ENCODE results near the gene THSD7B.

The THSD7B gene

GRCh38 chr2:137522620-137523011, 757.3 kb downstream of the THSD7B start:
- DNase-seq (ENCODE audit: low spot score): no peak
- Histone ChIP-seq H3K4me2 (ENCODE audit: insufficient read depth, low read length, poor library complexity, severe bottlenecking) (no peak overlapping the region), H3K9ac (ENCODE audit: low read depth, low read length, poor library complexity) (no peak overlapping the region), H2BK120ac (ENCODE audit: low read depth, low read length) (no peak overlapping the region), H2BK5ac (ENCODE audit: low read length) (no peak overlapping the region), H2BK12ac (ENCODE audit: low read length) (no peak overlapping the region), H2AK5ac (ENCODE audit: low read depth, low read length) (no peak overlapping the region), H3K4ac (ENCODE audit: low read length) (no peak overlapping the region), H3K27ac (replicated peaks; ENCODE audit: low read length) (no peak overlapping the region), H3K27me3 (ENCODE audit: control insufficient read depth in 3 of 3, insufficient read depth in 3 of 3, low read depth in 1 of 3, low read length in 3 of 3) (no peaks in the 10 kb centered on the region), H3K36me3 (replicated peaks in 1 of 2; ENCODE audit: control insufficient read depth in 2 of 2, insufficient read depth in 2 of 2, low read length in 2 of 2) (no peaks in the 10 kb centered on the region), H3K14ac (ENCODE audit: low read length) (no peak overlapping the region), H4K8ac (ENCODE audit: low read depth, low read length) (no peak overlapping the region), H3K79me1 (ENCODE audit: low read depth, low read length) (no peaks in the 10 kb centered on the region), H3K4me3 (ENCODE audit: low read length in 2 of 2) (no peak overlapping the region), H3K18ac (ENCODE audit: low read length) (no peak overlapping the region), H3K4me1 (ENCODE audit: control insufficient read depth in 2 of 2, insufficient read depth in 1 of 2, low read depth in 1 of 2, low read length in 2 of 2) (no peaks in the 10 kb centered on the region), H4K91ac (ENCODE audit: low read depth, low read length, poor library complexity) (no peak overlapping the region), H3K23ac (ENCODE audit: low read depth, low read length, poor library complexity) (no peak overlapping the region), H2BK15ac (ENCODE audit: low read length) (no peak overlapping the region), H2AFZ (ENCODE audit: low read length) (no peak overlapping the region), H3K9me3 (replicated peaks in 1 of 2; ENCODE audit: control insufficient read depth in 2 of 2, insufficient read depth in 1 of 2, low read depth in 1 of 2, low read length in 2 of 2) (no peaks in the 10 kb centered on the region)
- no CpG with 5 or more reads among the region's 1 CpG for WGBS, 2 donors (ENCODE audit: extremely low coverage in 2 of 2, insufficient read length in 2 of 2, insufficient replicate concordance in 1 of 2)

GRCh38 chr2:137523931-137524330, 758.6 kb downstream of the THSD7B start:
- no CpG with 5 or more reads among the region's 3 CpGs for WGBS, 2 donors (ENCODE audit: extremely low coverage in 2 of 2, insufficient read length in 2 of 2, insufficient replicate concordance in 1 of 2)
- Histone ChIP-seq H3K27me3 (ENCODE audit: control insufficient read depth in 3 of 3, insufficient read depth in 3 of 3, low read depth in 1 of 3, low read length in 3 of 3) (no peaks in the 10 kb centered on the region), H4K91ac (ENCODE audit: low read depth, low read length, poor library complexity) (no peak overlapping the region), H3K14ac (ENCODE audit: low read length) (no peak overlapping the region), H3K18ac (ENCODE audit: low read length) (no peak overlapping the region), H3K27ac (replicated peaks; ENCODE audit: low read length) (no peak overlapping the region), H2BK5ac (ENCODE audit: low read length) (no peak overlapping the region), H2AK5ac (ENCODE audit: low read depth, low read length) (no peak overlapping the region), H3K23ac (ENCODE audit: low read depth, low read length, poor library complexity) (no peak overlapping the region), H3K4ac (ENCODE audit: low read length) (no peak overlapping the region), H3K79me1 (ENCODE audit: low read depth, low read length) (no peaks in the 10 kb centered on the region), H3K4me2 (ENCODE audit: insufficient read depth, low read length, poor library complexity, severe bottlenecking) (no peak overlapping the region), H3K4me1 (ENCODE audit: control insufficient read depth in 2 of 2, insufficient read depth in 1 of 2, low read depth in 1 of 2, low read length in 2 of 2) (no peaks in the 10 kb centered on the region), H3K4me3 (ENCODE audit: low read length in 2 of 2) (no peak overlapping the region), H3K9ac (ENCODE audit: low read depth, low read length, poor library complexity) (no peak overlapping the region), H3K36me3 (replicated peaks in 1 of 2; ENCODE audit: control insufficient read depth in 2 of 2, insufficient read depth in 2 of 2, low read length in 2 of 2) (no peaks in the 10 kb centered on the region), H2BK12ac (ENCODE audit: low read length) (no peak overlapping the region), H3K9me3 (replicated peaks in 1 of 2; ENCODE audit: control insufficient read depth in 2 of 2, insufficient read depth in 1 of 2, low read depth in 1 of 2, low read length in 2 of 2) (no peaks in the 10 kb centered on the region), H4K8ac (ENCODE audit: low read depth, low read length) (no peak overlapping the region), H2BK120ac (ENCODE audit: low read depth, low read length) (no peak overlapping the region), H2AFZ (ENCODE audit: low read length) (no peak overlapping the region), H2BK15ac (ENCODE audit: low read length) (no peak overlapping the region)
- no peak for DNase-seq (ENCODE audit: low spot score)

DNA sequence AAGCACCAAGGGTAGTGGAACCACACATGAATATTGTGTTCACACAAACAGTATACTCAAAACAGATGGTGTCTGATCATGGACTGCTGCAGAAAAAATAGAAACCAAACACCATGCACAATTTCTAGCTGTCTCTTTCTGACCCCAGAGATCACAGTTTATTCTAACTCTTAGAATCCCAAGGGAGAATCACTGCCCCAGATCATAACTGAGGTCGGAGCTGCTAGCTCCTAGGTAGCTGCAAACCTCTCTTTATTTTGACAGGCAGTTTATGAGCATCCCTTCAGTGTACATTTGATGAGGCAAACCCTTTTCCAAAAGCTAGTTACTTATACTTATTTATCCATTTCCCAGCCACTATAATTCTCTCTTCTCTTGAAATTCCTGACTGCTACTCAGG, 759.8 kb downstream of the THSD7B start:
- Histone ChIP-seq H3K4ac (ENCODE audit: low read length) (no peak overlapping the region), H2AK5ac (ENCODE audit: low read depth, low read length) (no peak overlapping the region), H3K79me1 (ENCODE audit: low read depth, low read length) (no peaks in the 10 kb centered on the region), H3K4me1 (ENCODE audit: control insufficient read depth in 2 of 2, insufficient read depth in 1 of 2, low read depth in 1 of 2, low read length in 2 of 2) (no peaks in the 10 kb centered on the region), H2BK120ac (ENCODE audit: low read depth, low read length) (no peak overlapping the region), H2AFZ (ENCODE audit: low read length) (no peak overlapping the region), H3K9ac (ENCODE audit: low read depth, low read length, poor library complexity) (no peak overlapping the region), H3K23ac (ENCODE audit: low read depth, low read length, poor library complexity) (no peak overlapping the region), H3K9me3 (replicated peaks in 1 of 2; ENCODE audit: control insufficient read depth in 2 of 2, insufficient read depth in 1 of 2, low read depth in 1 of 2, low read length in 2 of 2) (no peaks in the 10 kb centered on the region), H4K91ac (ENCODE audit: low read depth, low read length, poor library complexity) (no peak overlapping the region), H4K8ac (ENCODE audit: low read depth, low read length) (no peak overlapping the region), H2BK15ac (ENCODE audit: low read length) (no peak overlapping the region), H3K4me3 (ENCODE audit: low read length in 2 of 2) (no peak overlapping the region), H3K4me2 (ENCODE audit: insufficient read depth, low read length, poor library complexity, severe bottlenecking) (no peak overlapping the region), H3K14ac (ENCODE audit: low read length) (no peak overlapping the region), H3K36me3 (replicated peaks in 1 of 2; ENCODE audit: control insufficient read depth in 2 of 2, insufficient read depth in 2 of 2, low read length in 2 of 2) (no peaks in the 10 kb centered on the region), H3K27ac (replicated peaks; ENCODE audit: low read length) (no peak overlapping the region), H2BK5ac (ENCODE audit: low read length) (no peak overlapping the region), H3K18ac (ENCODE audit: low read length) (no peak overlapping the region), H3K27me3 (ENCODE audit: control insufficient read depth in 3 of 3, insufficient read depth in 3 of 3, low read depth in 1 of 3, low read length in 3 of 3) (no peaks in the 10 kb centered on the region), H2BK12ac (ENCODE audit: low read length) (no peak overlapping the region)
- DNase-seq (ENCODE audit: low spot score): no peak
- no CpG with 5 or more reads among the region's 1 CpG for WGBS, 2 donors (ENCODE audit: extremely low coverage in 2 of 2, insufficient read length in 2 of 2, insufficient replicate concordance in 1 of 2)

GRCh38 chr2:137525641-137526190, 760.4 kb downstream of the THSD7B start:
- no peak overlapping the region for H4K8ac ChIP-seq (ENCODE audit: low read depth, low read length)
- no peak for DNase-seq (ENCODE audit: low spot score)
- no CpG with 5 or more reads among the region's 2 CpGs for WGBS, 2 donors (ENCODE audit: extremely low coverage in 2 of 2, insufficient read length in 2 of 2, insufficient replicate concordance in 1 of 2)
- no peak overlapping the region for H3K23ac ChIP-seq (ENCODE audit: low read depth, low read length, poor library complexity)
- H2BK15ac ChIP-seq (ENCODE audit: low read length): no peak overlapping the region
- no peak overlapping the region for H2BK12ac ChIP-seq (ENCODE audit: low read length)
- no peaks in the 10 kb centered on the region for H3K27me3 ChIP-seq (ENCODE audit: control insufficient read depth in 3 of 3, insufficient read depth in 3 of 3, low read depth in 1 of 3, low read length in 3 of 3)
- H3K14ac ChIP-seq (ENCODE audit: low read length): no peak overlapping the region
- no peak overlapping the region for H3K4ac ChIP-seq (ENCODE audit: low read length)
- no peak overlapping the region for H4K91ac ChIP-seq (ENCODE audit: low read depth, low read length, poor library complexity)
- H3K9me3 ChIP-seq (replicated peaks in 1 of 2; ENCODE audit: control insufficient read depth in 2 of 2, insufficient read depth in 1 of 2, low read depth in 1 of 2, low read length in 2 of 2): no peaks in the 10 kb centered on the region
- no peak overlapping the region for H3K4me3 ChIP-seq (ENCODE audit: low read length in 2 of 2)
- H3K18ac ChIP-seq (ENCODE audit: low read length): no peak overlapping the region
- no peak overlapping the region for H3K4me2 ChIP-seq (ENCODE audit: insufficient read depth, low read length, poor library complexity, severe bottlenecking)
- no peak overlapping the region for H3K27ac ChIP-seq (replicated peaks; ENCODE audit: low read length)
- H2BK120ac ChIP-seq (ENCODE audit: low read depth, low read length): no peak overlapping the region
- H2AK5ac ChIP-seq (ENCODE audit: low read depth, low read length): no peak overlapping the region
- no peaks in the 10 kb centered on the region for H3K79me1 ChIP-seq (ENCODE audit: low read depth, low read length)
- no peaks in the 10 kb centered on the region for H3K4me1 ChIP-seq (ENCODE audit: control insufficient read depth in 2 of 2, insufficient read depth in 1 of 2, low read depth in 1 of 2, low read length in 2 of 2)
- no peaks in the 10 kb centered on the region for H3K36me3 ChIP-seq (replicated peaks in 1 of 2; ENCODE audit: control insufficient read depth in 2 of 2, insufficient read depth in 2 of 2, low read length in 2 of 2)
- H2BK5ac ChIP-seq (ENCODE audit: low read length): no peak overlapping the region
- no peak overlapping the region for H3K9ac ChIP-seq (ENCODE audit: low read depth, low read length, poor library complexity)
- H2AFZ ChIP-seq (ENCODE audit: low read length): no peak overlapping the region
